GM18907 (cell line): Measurements from ENCODE around the gene INSYN2A.

ENCODE experiments used
- ATAC-seq: cut with Tn5 transposase; IDR thresholded peaks from one replicate; pipeline ENCODE4 v1.9.1; 2021; ENCODE audit warnings: mild to moderate bottlenecking, moderate library complexity; ENCODE audit not compliant: unreplicated experiment

The INSYN2A gene, protein sequence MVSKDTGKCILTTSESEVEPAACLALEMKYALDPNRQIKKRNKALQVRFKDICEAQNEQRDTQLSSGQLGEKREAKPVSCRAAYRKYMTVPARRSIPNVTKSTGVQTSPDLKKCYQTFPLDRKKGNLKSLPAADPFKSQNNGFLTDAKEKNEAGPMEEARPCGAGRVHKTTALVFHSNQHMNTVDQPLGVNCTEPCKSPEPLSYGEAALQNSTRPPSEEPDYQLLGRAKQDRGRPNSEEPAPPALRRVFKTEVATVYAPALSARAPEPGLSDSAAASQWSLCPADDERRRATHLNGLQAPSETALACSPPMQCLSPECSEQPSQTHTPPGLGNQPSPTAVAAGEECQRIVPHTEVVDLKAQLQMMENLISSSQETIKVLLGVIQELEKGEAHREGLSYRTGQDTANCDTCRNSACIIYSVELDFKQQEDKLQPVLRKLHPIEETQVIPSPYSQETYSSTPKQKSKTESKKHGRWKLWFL

GRCh38 chr10:127196282-127197153 lies at the start of gene INSYN2A:
Gene INSYN2A, minus strand, starts transcription at chr10:127196591. Its CDS starts 20,196 bp downstream, at chr10:127176395.
- no peak for ATAC-seq

GRCh38 chr10:127245456-127245855 lies 49.1 kb upstream of the INSYN2A start:
- no peak for ATAC-seq

- ATAC-seq, result no peak
Observed at GRCh38 chr10:127243490-127244272, 47.3 kb upstream of the INSYN2A start.

DNA sequence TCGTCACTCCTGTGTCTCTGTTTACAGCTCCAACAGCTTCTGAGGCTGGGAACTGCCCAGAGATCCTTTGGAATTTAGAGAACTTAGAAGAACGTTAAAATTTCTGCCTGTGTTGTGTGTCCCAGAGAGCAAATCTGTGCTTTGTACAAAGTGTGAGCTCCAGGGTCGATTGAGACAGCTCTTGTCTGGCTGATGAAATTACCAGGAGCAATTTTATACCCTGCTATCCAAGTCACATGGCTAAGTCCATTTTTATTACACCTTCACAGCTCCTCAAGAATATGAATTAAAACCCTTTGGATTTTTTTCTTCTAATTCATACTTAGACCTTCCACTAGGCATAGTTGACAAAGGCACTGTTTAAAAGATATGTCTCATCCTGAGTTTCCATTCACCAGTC lies 46.5 kb upstream of the INSYN2A start:
- ATAC-seq, result no peak

DNA sequence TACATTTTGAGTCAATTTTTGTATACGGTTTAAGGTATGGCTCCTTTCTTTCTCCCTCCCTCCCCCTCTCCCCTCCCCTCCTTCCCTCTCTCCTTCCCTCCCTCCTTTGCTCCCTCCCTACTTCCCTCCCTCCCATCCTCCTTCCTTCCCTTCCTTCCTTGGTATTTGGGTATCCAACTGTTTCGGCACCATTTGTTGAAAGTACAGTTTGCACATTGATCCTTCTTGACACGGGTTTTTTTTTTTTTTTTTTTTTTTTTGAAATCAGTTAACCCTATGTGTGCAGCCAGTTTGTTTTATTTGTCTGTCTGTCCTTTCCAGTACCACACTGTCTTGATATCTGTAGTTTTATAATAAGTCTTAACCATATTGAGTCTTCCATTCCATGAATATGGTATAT lies 39.9 kb upstream of the INSYN2A start:
- no peak for ATAC-seq

DNA sequence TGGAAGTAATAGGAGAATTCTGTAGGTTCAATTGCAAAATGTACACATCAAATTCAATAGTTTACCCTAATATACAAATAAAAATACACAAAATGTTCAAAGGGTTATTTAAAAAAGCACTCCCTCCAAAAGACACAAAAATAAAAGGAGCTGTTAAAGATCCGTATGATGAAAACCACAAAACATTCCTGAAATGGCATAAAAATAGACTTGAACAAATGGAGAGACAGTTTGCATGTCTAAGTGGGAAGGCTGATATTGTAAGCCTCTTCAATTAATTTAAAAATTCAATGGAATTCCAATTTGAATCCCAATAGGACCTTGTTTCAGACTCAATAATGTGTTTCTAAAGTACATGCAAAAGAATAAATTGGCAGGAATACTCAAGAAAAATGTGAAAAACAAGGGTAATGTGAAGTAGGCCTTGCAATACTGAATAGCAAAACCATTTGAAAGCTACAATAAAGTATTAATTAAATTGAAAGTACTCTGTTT lies 38.0 kb upstream of the INSYN2A start:
- ATAC-seq, result no peak

DNA sequence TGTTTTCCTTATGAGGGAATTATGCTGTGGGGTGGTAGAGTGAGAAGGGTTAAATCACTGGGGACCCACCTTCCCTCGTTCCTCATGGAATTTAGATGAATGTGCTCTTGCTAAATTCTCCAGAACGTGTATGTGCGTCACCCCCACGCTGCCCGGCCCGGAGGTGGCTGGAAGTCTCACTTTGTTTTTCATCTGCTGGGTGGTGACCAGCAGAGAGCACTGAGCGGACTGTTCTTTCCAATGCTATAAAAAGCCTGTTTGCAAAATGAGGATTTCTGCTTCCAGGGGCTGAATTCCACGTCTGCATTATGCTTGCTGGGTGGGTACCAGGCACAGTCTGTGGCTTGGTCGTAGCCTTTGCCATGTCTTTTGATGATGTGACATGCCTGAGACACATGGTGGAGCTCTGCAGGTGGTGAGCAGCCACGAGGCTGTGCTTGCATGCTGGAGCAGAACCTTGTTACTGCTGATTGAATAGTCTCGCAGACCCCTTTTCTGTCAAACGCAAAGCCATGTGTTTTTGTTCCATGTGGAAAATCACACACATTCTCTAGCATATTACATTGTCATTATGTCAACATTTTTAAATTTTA lies 31.9 kb upstream of the INSYN2A start:
- no peak for ATAC-seq

GRCh38 chr10:127227663-127228062 lies 31.3 kb upstream of the INSYN2A start:
- ATAC-seq, result no peak

DNA sequence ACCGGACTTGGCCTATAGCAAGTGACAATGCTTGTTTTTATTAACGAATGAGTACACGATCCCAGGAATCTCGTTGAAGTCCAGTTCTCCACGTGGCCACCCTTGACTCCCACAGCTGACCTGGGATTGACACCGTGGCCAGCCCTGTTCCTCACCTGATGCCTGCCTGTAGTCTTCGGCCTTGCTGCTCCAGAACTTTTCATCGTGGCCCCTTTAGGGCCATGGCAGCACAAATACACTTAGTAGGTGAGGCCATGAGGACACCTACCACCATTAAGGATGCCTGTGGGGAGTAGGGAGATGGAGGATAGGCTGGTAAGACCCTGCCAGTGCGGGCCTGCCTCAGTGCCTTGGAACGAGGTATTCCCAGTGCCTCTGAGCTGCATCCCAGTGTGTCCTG lies 30.6 kb upstream of the INSYN2A start:
- no peak for ATAC-seq

DNA sequence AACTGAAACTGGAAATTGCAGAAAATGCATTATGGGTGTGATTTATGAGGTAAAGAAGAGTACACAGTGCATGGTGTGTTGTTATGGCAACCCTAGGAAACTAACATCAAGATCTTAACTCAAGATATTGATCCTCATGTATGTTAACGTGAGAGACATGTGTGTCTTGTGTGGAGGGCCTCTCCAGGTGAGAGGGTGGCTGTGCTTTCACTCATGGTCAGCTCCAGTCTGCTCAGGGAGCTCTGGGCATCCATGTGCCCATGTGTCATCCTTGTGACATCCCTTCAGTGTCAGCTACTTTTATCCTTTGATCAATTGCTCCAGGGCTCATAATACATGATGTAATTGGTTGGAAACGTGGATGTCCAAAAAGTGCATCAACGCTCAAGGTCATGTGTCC lies 24.9 kb upstream of the INSYN2A start:
- no peak for ATAC-seq

DNA sequence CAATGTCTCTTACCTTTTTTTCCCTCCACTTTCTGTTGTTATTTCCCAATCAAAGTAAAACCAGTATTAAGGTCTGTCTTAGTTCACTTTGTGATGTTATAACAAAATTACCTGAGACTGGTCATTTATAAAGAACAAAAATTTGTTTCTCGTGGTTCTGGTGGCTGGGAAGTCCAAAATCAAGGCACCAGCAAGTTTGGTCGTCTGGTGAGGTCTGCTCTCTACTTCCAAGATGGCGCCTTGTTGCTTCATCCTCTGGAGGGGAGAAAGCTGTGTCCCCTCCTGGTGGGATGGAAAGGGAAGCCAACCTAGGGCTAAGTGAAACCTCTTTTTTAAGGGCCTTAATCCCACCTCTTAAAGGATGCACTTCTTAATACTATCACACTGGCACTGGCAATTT lies 22.3 kb upstream of the INSYN2A start:
- no peak for ATAC-seq

DNA sequence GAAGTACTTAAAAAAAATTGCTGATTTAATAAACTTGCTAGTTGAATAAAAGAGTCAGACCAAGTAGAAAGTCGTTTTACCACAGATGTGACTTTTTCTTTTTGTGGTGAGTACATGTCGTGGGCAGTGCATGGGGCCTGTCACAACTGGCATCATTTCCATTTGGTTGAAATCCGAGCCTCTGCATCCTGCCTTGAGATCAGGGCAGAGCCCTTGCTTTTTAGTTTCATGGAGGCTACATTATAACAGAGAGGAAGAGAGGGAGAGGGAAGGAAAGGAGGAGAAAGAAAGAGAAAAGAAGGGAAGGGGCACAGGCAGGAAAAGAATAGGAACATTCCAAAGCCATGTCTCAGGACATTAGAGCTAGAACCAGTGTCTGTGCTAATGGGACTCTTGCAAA lies 20.4 kb upstream of the INSYN2A start:
- ATAC-seq, result no peak

GRCh38 chr10:127216274-127216673 lies 19.9 kb upstream of the INSYN2A start:
- no peak for ATAC-seq

- ATAC-seq, result no peak
Observed at GRCh38 chr10:127215866-127216265, 19.5 kb upstream of the INSYN2A start.

- ATAC-seq, result no peak
Observed at GRCh38 chr10:127210936-127211466, 14.6 kb upstream of the INSYN2A start.

DNA sequence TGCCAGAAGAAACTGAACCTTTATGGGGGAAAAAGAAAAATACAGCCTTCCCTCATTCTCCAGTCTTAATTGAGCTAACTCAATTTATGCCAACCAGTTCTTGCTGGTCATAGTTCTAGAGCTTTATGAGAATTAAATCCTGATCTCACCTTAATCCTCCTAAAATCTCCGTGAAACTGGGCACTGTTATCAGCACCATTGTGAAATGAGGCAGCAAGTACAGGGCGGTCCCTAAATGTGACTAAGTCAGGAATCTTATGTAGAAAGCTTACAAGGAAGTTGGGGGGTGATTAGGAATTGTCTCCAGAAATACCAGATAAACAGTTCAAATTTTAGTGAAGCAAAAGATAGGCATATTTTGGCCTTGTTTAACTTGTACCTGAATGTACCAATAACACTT lies 10.7 kb upstream of the INSYN2A start:
- ATAC-seq, result no peak

- no peak for ATAC-seq
Observed at GRCh38 chr10:127203067-127203466, 6.7 kb upstream of the INSYN2A start.

DNA sequence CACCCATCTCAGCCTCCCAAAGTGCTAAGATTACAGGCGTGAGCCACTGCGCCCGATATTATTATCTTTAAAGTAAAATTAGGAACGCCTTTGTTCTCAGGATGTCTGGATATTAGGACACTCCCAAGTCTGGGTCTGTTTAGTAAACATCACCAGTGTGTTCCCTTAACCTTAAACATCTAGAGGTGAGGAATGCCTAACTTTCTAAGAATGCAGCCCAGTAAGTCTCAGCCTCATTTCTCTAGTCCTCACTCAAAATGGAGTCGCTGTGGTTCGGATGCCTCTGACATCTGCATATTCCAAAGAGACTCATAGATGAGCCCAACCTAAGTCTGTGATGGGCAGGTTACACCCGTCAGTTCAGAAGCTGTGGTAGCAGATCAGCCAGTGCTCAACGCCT lies 4.3 kb upstream of the INSYN2A start:
- no peak for ATAC-seq

GRCh38 chr10:127198721-127199120 lies 2.3 kb upstream of the INSYN2A start:
- no peak for ATAC-seq

DNA sequence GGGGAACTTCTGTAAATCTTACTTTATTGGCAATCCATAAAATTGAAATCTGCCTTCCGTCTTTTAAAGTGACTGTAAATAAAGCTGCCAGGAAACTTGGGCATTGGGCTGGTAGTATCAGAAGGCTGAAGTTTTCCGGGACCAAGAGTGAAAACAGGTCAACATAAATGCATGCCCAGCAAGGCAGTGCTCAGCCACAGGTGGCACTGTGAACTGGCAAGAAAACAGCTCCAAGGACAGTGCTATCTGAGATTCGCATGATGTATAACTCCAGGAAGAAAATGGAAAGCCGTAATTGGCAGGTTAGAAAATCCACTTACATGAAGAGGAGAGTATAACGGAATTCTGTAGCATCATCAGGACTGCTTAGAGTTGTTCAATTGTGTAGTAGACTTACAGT lies 1.9 kb upstream of the INSYN2A start:
- no peak for ATAC-seq

- ATAC-seq, result no peak
Observed at GRCh38 chr10:127197154-127197432, 702 bp upstream of the INSYN2A start.
